ENCODE data around the gene MICOS13. TPM values are rescaled to one million over a fixed set of nuclear protein-coding genes. Genes with fewer than 3 reads are reported as not detected.

MICOS13 gene
- total and polyA plus RNA-seq, 2 donors from 2014 or later, result 74.6 to 244 TPM

DNA sequence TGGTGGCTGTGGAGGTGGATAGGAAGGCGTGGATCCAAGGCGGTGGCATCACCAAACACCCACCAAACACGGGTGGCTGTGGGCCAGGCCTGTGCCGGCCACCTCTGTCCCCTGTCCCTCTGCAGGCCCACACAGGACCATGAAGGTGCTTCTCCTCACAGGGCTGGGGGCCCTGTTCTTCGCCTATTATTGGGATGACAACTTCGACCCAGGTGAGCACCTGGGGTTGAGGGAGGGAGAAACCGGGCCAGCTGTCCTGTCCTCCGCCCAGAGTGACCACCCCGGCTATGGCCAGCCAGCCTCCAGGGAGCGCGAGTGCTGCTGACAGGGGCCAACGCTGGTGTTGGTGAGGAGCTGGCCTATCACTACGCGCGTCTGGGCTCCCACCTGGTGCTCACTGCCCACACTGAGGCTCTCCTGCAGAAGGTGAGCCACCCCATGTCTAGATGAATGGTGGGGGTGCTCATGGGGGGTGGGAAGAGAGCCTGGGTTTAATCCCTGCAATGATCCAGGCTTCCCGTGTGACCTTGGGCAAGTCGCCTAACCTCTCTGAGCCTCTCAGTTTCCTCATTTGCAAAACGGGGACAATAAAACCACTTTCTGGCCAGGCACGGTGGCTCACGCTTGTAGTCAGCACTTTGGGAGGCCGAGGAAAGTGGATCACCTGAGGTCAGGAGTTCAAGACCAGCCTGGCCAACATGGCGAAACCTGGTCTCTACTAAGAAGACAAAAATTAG lies 4.5 kb upstream of the MICOS13 start:
- peaks cover 0 to 8% (median 0%) of the 10 kb centered on the region in 3 donors for H3K4me1 ChIP-seq (ENCODE audit: control insufficient read depth in 2 of 3, insufficient read depth in 2 of 3, low read depth in 1 of 3, low read length in 3 of 3)
- DNase-seq, result peak in 1 of 5 donors; percentile 78
- intact Hi-C loops (cut with DNase I), result no loop called here

DNA sequence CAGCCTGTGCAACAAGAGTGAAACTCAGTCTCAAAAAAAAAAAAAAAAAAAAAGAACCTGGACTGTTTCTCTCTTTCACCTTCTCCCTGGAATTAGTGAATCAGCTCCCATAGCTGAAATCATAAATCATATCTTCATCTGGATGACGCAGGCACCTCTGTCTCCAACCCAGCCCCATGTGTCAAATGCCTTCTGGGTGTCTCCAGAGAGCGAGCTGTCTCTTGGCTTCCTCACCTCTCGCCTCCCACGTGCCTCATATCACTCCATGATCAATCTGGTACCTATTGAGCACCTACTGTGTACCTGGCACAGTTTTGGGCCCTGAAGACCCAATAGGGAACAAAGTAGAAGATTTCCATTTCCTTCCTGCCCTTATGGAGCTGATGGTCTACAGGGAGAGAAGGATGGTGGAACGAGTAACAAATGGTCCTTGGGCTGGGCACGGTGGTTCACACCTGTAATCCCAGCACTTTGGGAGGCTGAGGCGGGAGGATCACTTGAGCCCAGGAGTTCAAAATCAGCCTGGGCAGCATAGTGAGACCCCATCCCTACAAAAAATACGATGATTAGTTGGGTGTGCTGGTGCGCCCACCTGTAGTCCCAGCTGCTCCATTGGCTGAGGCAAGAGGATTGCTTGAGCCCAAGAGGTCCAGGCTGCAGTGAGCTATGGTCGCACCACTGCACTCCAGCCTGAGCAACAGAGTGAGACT lies 3.0 kb upstream of the MICOS13 start:
- DNase-seq, result no peak
- no peaks in the 10 kb centered on the region for H3K9me3 ChIP-seq (ENCODE audit: control insufficient read depth in 2 of 3, insufficient read depth in 1 of 3, low read length in 3 of 3)
- H3K4me3 ChIP-seq (ENCODE audit: low read length in 3 of 3), result no peak overlapping the region
- TF ChIP-seq, protein P1, sequence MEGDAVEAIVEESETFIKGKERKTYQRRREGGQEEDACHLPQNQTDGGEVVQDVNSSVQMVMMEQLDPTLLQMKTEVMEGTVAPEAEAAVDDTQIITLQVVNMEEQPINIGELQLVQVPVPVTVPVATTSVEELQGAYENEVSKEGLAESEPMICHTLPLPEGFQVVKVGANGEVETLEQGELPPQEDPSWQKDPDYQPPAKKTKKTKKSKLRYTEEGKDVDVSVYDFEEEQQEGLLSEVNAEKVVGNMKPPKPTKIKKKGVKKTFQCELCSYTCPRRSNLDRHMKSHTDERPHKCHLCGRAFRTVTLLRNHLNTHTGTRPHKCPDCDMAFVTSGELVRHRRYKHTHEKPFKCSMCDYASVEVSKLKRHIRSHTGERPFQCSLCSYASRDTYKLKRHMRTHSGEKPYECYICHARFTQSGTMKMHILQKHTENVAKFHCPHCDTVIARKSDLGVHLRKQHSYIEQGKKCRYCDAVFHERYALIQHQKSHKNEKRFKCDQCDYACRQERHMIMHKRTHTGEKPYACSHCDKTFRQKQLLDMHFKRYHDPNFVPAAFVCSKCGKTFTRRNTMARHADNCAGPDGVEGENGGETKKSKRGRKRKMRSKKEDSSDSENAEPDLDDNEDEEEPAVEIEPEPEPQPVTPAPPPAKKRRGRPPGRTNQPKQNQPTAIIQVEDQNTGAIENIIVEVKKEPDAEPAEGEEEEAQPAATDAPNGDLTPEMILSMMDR (IDR thresholded peaks at IDR 0.05; ENCODE audit: borderline replicate concordance, extremely low read depth, insufficient read depth), result no peak
- H3K9ac ChIP-seq (ENCODE audit: low read length in 3 of 3), result no peak overlapping the region
- intact Hi-C loops (cut with DNase I), result no loop called here
- FAIRE-seq, result no peak
- H3K27me3 ChIP-seq (ENCODE audit: control insufficient read depth, insufficient read depth, low read length), result no peaks in the 10 kb centered on the region
- H3K27ac ChIP-seq (ENCODE audit: low read depth in 2 of 2, low read length in 2 of 2), result no peak overlapping the region
- H3K36me3 ChIP-seq (ENCODE audit: control insufficient read depth in 2 of 3, insufficient read depth in 3 of 3, low read length in 3 of 3), result no peaks in the 10 kb centered on the region
- H3K4me1 ChIP-seq (ENCODE audit: control insufficient read depth in 2 of 3, insufficient read depth in 2 of 3, low read depth in 1 of 3, low read length in 3 of 3), result peaks cover 0 to 14% (median 5%) of the 10 kb centered on the region in 3 donors

More for the DNA sequence above, 4.5 kb upstream of the MICOS13 start:
- no peak for FAIRE-seq
- H3K4me3 ChIP-seq (ENCODE audit: low read length in 3 of 3), result no peak overlapping the region
- no peak overlapping the region for H3K9ac ChIP-seq (ENCODE audit: low read length in 3 of 3)
- H3K36me3 ChIP-seq (ENCODE audit: control insufficient read depth in 2 of 3, insufficient read depth in 3 of 3, low read length in 3 of 3), result no peaks in the 10 kb centered on the region
- H3K27ac ChIP-seq (ENCODE audit: low read depth in 2 of 2, low read length in 2 of 2), result no peak overlapping the region
- TF ChIP-seq, protein P1 (IDR thresholded peaks at IDR 0.05; ENCODE audit: borderline replicate concordance, extremely low read depth, insufficient read depth), result no peak
- no peaks in the 10 kb centered on the region for H3K9me3 ChIP-seq (ENCODE audit: control insufficient read depth in 2 of 3, insufficient read depth in 1 of 3, low read length in 3 of 3)
- no peaks in the 10 kb centered on the region for H3K27me3 ChIP-seq (ENCODE audit: control insufficient read depth, insufficient read depth, low read length)

DNA sequence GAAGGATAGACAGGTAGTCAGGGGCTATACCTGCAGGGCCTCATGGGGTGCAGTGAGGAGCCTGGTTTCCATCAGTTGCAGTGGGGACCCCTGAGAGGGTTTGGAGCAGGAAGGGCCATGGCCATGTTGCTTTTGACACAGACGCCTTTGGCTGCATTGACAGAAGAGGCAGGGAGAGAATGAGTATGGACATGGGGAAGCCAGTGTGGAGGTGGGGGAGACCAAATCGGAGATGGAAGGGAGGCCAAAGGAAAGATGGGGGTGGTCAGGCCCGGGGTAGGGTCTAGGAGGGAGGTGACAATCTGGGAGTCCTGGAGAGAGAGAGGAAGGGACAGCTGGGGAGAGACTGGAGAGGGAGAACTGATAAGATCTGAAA lies 1.8 kb upstream of the MICOS13 start:
- Histone ChIP-seq H3K27ac (ENCODE audit: low read depth in 2 of 2, low read length in 2 of 2) (no peak overlapping the region), H3K4me1 (ENCODE audit: control insufficient read depth in 2 of 3, insufficient read depth in 2 of 3, low read depth in 1 of 3, low read length in 3 of 3) (peaks cover 0 to 12% (median 5%) of the 10 kb centered on the region in 3 donors), H3K4me3 (ENCODE audit: low read length in 3 of 3) (no peak overlapping the region), H3K27me3 (ENCODE audit: control insufficient read depth, insufficient read depth, low read length) (no peaks in the 10 kb centered on the region), H3K36me3 (ENCODE audit: control insufficient read depth in 2 of 3, insufficient read depth in 3 of 3, low read length in 3 of 3) (no peaks in the 10 kb centered on the region), H3K9ac (ENCODE audit: low read length in 3 of 3) (no peak overlapping the region), H3K9me3 (ENCODE audit: control insufficient read depth in 2 of 3, insufficient read depth in 1 of 3, low read length in 3 of 3) (no peaks in the 10 kb centered on the region)
- DNase-seq, result peak in 1 of 5 donors; percentile 58
- intact Hi-C loops (cut with DNase I), result no loop called here
- TF ChIP-seq, protein P1 (IDR thresholded peaks at IDR 0.05; ENCODE audit: borderline replicate concordance, extremely low read depth, insufficient read depth), result no peak
- FAIRE-seq, result no peak

Measured in kidney (tissue), 14 donors.